LNCaP clone FGC (cell line): ENCODE results near the gene ITGB5.

ENCODE experiments used
- DNase-seq: peaks from one replicate; pipeline ENCODE4 v3.0.0-alpha.2; 2011; ENCODE audit warnings: low read depth
- H3K4me3 ChIP-seq: 2 replicates; pipeline ENCODE4 v1.5.1; 2011; ENCODE audit warnings: mild to moderate bottlenecking, low read depth, low read length, control low read depth
- TF ChIP-seq, protein P1 (sequence below): IDR thresholded peaks from 2 replicates; pipeline ENCODE4 v1.5.1; 2012; ENCODE audit warnings: mild to moderate bottlenecking; ENCODE audit not compliant: control insufficient read depth, insufficient read depth; ENCODE audit errors: extremely low read depth

The ITGB5 gene

DNA sequence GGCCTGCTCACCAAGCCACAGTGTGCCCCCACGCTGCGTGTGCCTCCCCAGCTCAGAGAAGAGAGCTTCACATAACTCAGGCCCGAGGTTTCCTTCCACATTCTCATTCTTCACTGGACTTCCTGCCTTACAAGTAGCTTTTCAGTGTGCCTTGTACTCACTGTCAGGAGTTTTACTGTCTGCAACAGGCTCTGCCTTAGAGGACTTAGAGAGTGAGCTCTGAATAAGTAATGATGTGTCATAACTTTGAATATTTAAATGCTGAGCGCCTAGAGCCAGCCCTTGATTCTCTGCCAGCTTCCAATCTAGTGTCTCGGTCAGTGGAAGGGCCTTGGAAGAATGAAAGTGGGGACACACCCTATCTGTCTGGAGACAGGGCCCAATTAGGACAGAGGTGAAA, 41.8 kb downstream of the ITGB5 start:
- TF ChIP-seq, protein P1, sequence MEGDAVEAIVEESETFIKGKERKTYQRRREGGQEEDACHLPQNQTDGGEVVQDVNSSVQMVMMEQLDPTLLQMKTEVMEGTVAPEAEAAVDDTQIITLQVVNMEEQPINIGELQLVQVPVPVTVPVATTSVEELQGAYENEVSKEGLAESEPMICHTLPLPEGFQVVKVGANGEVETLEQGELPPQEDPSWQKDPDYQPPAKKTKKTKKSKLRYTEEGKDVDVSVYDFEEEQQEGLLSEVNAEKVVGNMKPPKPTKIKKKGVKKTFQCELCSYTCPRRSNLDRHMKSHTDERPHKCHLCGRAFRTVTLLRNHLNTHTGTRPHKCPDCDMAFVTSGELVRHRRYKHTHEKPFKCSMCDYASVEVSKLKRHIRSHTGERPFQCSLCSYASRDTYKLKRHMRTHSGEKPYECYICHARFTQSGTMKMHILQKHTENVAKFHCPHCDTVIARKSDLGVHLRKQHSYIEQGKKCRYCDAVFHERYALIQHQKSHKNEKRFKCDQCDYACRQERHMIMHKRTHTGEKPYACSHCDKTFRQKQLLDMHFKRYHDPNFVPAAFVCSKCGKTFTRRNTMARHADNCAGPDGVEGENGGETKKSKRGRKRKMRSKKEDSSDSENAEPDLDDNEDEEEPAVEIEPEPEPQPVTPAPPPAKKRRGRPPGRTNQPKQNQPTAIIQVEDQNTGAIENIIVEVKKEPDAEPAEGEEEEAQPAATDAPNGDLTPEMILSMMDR, result no peak
- DNase-seq, result no peak
- no peak overlapping the region for H3K4me3 ChIP-seq

GRCh38 chr3:124843506-124844177, 43.5 kb downstream of the ITGB5 start:
- TF ChIP-seq, protein P1, result no peak
- DNase-seq, result no peak
- no peak overlapping the region for H3K4me3 ChIP-seq

DNA sequence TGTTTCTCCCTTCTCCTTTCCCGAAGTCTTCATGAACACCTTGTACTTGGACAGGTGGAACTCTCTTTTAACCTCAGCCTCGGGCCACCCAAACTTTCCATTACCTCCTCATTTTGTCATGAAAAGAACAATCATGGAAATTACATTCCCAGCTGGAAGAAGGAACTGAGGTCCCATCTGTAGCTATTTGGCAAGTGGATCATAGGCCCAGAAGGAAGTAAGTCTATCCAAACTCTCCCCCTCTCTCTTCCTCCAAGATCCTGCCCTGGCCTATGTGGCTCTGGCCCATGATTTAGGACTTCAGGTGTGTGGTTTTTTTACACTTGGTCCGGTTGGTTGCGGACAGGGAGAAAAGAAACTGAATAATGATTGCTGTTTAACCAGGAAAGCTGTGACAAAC, 44.1 kb downstream of the ITGB5 start:
- TF ChIP-seq, protein P1, result no peak
- no peak overlapping the region for H3K4me3 ChIP-seq
- DNase-seq, result no peak

DNA sequence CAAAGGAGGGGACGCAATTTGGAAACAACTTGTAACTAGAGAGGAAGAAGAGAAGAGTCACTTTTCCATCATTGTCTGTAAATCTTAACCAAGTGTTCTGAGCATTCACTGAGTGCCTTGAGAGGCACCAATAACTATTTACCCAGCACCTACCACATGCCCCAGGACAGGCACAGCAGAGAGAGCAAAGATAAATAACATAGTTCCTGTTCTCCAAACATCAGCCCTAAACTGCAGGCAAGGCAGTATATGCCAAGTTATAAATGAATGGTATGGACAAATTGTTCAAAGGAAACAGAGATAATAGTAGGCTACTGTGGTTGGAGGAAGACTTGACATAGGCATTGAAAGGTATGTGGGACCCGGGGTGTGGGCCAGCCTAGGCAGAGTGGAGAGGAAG, 45.6 kb downstream of the ITGB5 start:
- TF ChIP-seq, protein P1, result no peak
- no peak for DNase-seq
- H3K4me3 ChIP-seq, result no peak overlapping the region

- TF ChIP-seq, protein P1, result no peak
- no peak for DNase-seq
- no peak overlapping the region for H3K4me3 ChIP-seq
Measured at GRCh38 chr3:124840331-124840730, 46.8 kb downstream of the ITGB5 start.

- no peak for DNase-seq
- TF ChIP-seq, protein P1, result no peak
- H3K4me3 ChIP-seq, result no peak overlapping the region
Measured at GRCh38 chr3:124839896-124840295, 47.3 kb downstream of the ITGB5 start.

- TF ChIP-seq, protein P1, result no peak
- DNase-seq, result no peak
- no peak overlapping the region for H3K4me3 ChIP-seq
Measured at GRCh38 chr3:124838963-124839362, 48.2 kb downstream of the ITGB5 start.
